T-helper 1 cell treated with Interleukin-12 subunit alpha and Interleukin-12 subunit beta and Interleukin-4 antibody, amounts not matched to agents 30 μg/mL and 1 μg/mL, for 36 hours (primary cell): ENCODE measurements around the gene C6orf141.
"Not testable (repeated sequence)": the region's sequence is repeated elsewhere in the genome, so short reads cannot be mapped to it uniquely, and the experiment has no call there.

Experiments used
- H3K27ac Mint-ChIP-seq: one replicate; pipeline ENCODE4 v1.8.0; 2021; ENCODE audit warnings: mild to moderate bottlenecking, mixed read lengths
- H3K27me3 Mint-ChIP-seq: one replicate; pipeline ENCODE4 v1.8.0; 2021; ENCODE audit warnings: low read depth, mixed read lengths
- H3K36me3 Mint-ChIP-seq: one replicate; pipeline ENCODE4 v1.8.0; 2021; ENCODE audit warnings: low read depth, mixed read lengths
- H3K4me1 Mint-ChIP-seq: one replicate; pipeline ENCODE4 v1.8.0; 2021; ENCODE audit warnings: low read depth, mixed read lengths
- H3K4me3 Mint-ChIP-seq: one replicate; pipeline ENCODE4 v1.8.0; 2021; ENCODE audit warnings: mild to moderate bottlenecking, moderate library complexity, mixed read lengths
- H3K9me3 Mint-ChIP-seq: one replicate; pipeline ENCODE4 v1.8.0; 2021; ENCODE audit warnings: mixed read lengths

The C6orf141 gene

GRCh38 chr6:49582529-49582928 is 32.1 kb downstream of the C6orf141 start:
- Mint-ChIP-seq H3K4me1 (no peaks in the 10 kb centered on the region), H3K4me3 (no peak overlapping the region), H3K36me3 (no peaks in the 10 kb centered on the region), H3K27ac (no peak overlapping the region), H3K27me3 (peaks cover 6% of the 10 kb centered on the region), H3K9me3 (peaks cover 3% of the 10 kb centered on the region)

GRCh38 chr6:49587262-49587661 is 36.8 kb downstream of the C6orf141 start:
- not testable (repeated sequence) for H3K9me3 Mint-ChIP-seq

More at GRCh38 chr6:49587262-49587661, 36.8 kb downstream of the C6orf141 start:
- not testable (repeated sequence) for H3K4me3 Mint-ChIP-seq, H3K27ac Mint-ChIP-seq, H3K4me1 Mint-ChIP-seq, H3K36me3 Mint-ChIP-seq, H3K27me3 Mint-ChIP-seq
